OCI-LY3 (cell line): Measurements from ENCODE around the gene PRR23C.

Experiments
- H2AFZ ChIP-seq: fragments of 200-600, 300-600 bp; shearing (Covaris generic); 2 replicates; pipeline ENCODE4 v1.6.0; 2014; ENCODE audit warnings: antibody characterized with exemption, low read depth, low read length
- H3K27ac ChIP-seq: fragments of 200-600, 300-600 bp; sonication (generic); 2 replicates; pipeline ENCODE4 v1.5.1; 2014; ENCODE audit warnings: mild to moderate bottlenecking, low read length, moderate library complexity, mixed read lengths
- H3K27me3 ChIP-seq: fragments of 200-600, 300-600 bp; sonication (generic); 2 replicates; pipeline ENCODE4 v1.6.1; 2014; ENCODE audit warnings: low read depth, low read length, mixed read lengths
- H3K36me3 ChIP-seq: fragments of 200-600, 300-600 bp; sonication (generic); replicated peaks from 2 replicates; pipeline ENCODE3; 2014; ENCODE audit warnings: low read depth, low read length, mixed read lengths
- H3K4me1 ChIP-seq: fragments of 300-600, 200-600 bp; sonication (generic); 2 replicates; pipeline ENCODE4 v1.6.1; 2014; ENCODE audit warnings: low read length, mixed read lengths
- H3K4me2 ChIP-seq: fragments of 200-600, 300-600 bp; sonication (generic); 2 replicates; pipeline ENCODE4 v1.6.1; 2014; ENCODE audit warnings: low read length, mixed read lengths
- H3K4me3 ChIP-seq: fragments of 300-600, 200-600 bp; sonication (generic); 2 replicates; pipeline ENCODE4 v1.5.1; 2014; ENCODE audit warnings: antibody characterized with exemption, mild to moderate bottlenecking, low read length, moderate library complexity
- H3K79me2 ChIP-seq: fragments of 300-600, 200-600 bp; shearing (Covaris generic); 2 replicates; pipeline ENCODE4 v1.6.1; 2014; ENCODE audit warnings: mild to moderate bottlenecking, low read length, mixed read lengths
- H3K9ac ChIP-seq: fragments of 300-600, 200-600 bp; shearing (Covaris generic); 2 replicates; pipeline ENCODE4 v1.6.0; 2014; ENCODE audit warnings: mild to moderate bottlenecking, low read length, moderate library complexity
- H3K9me3 ChIP-seq: fragments of 200-600, 300-600 bp; shearing (Covaris generic); 2 replicates; pipeline ENCODE4 v1.6.1; 2014; ENCODE audit warnings: low read length, mixed read lengths; ENCODE audit not compliant: insufficient read depth
- H4K20me1 ChIP-seq: fragments of 200-600, 300-600 bp; sonication (generic); 2 replicates; pipeline ENCODE4 v1.6.1; 2016; ENCODE audit warnings: low read length, mixed read lengths; ENCODE audit not compliant: insufficient read depth
- CTCF ChIP-seq: fragments of 200-600, 300-600 bp; sonication (generic); IDR thresholded peaks from 2 replicates; pipeline ENCODE4 v1.5.1; 2014; ENCODE audit warnings: antibody characterized with exemption, low read length, low read depth
- EZH2phosphoT487 ChIP-seq: fragments of 200-600 bp; shearing (Covaris generic); IDR thresholded peaks from 2 replicates; pipeline ENCODE4 v1.6.1; 2018; ENCODE audit warnings: antibody characterized with exemption, mixed run types, low read depth

PRR23C gene

DNA sequence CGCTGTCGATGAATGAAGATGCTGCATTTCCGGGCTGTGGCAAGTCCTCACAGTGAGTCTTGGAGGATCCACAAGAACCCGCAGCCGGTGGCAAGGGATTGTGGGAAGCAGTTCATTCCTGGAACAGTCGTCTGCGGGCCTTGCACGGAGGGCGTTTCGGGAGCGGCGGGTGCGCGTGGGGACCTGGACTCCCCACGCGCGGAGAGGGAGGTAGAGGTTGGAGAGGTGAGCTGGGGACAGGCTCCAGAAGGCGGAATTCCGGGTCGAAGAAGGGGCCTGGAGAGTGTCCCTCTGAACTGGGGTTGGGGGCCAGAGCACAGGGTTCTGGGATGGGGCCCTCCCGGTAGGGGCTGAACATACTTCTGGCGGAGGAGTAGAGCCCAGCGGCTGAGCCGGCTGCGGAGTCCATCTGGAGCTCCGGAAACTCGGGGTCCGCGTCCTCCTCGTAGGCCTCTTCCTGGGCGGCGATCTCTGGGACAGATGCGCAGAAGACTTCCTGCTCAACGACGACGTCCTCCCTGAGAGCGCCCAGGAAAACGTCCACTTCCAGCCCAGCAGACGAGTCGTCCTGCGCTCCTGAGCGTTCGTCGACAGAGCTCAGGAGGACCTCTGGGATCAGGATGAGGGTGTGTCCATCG, 39.2 kb downstream of the PRR23C start:
- Histone ChIP-seq H3K4me3 (no peak overlapping the region), H3K9ac (no peak overlapping the region), H3K27me3 (no peaks in the 10 kb centered on the region), H3K9me3 (no peaks in the 10 kb centered on the region), H2AFZ (no peak overlapping the region), H3K36me3 (no peaks in the 10 kb centered on the region), H3K4me2 (no peak overlapping the region), H3K4me1 (no peaks in the 10 kb centered on the region), H4K20me1 (no peaks in the 10 kb centered on the region), H3K79me2 (no peaks in the 10 kb centered on the region), H3K27ac (no peak overlapping the region)
- TF ChIP-seq EZH2phosphoT487 (no peak), CTCF (no peak)

DNA sequence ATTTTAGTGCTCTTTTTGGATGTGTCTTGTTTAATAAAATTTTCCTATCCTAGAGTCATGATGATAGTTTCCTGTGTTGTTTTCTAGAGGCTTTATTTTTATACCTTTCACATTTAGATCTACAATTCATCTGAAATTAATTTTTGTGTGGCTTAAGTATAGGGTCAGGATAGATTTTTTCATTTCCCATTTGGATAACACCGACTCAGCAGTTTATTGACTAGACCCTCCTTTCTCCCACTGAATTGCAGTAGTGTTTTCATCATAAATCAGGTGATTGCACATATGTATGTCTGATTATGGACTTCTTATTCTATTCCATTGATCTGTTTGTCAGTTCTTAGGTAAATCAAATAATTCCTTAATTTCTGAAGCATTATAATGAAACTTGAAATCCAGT, 49.0 kb downstream of the PRR23C start:
- Histone ChIP-seq H3K9me3 (no peaks in the 10 kb centered on the region), H4K20me1 (no peaks in the 10 kb centered on the region), H3K4me2 (no peak overlapping the region), H3K4me3 (no peak overlapping the region), H3K27me3 (peaks cover 32% of the 10 kb centered on the region), H3K9ac (no peak overlapping the region), H3K4me1 (no peaks in the 10 kb centered on the region), H3K27ac (no peak overlapping the region), H3K79me2 (no peaks in the 10 kb centered on the region), H2AFZ (no peak overlapping the region), H3K36me3 (no peaks in the 10 kb centered on the region)
- TF ChIP-seq EZH2phosphoT487 (no peak), CTCF (no peak)
